Measurements from ENCODE around the gene UNC5B.
A peak's percentile ranks its signal among the peaks of the same experiment; 100 is the strongest.

Gene UNC5B

GRCh38 chr10:71299071-71299785, 86.9 kb downstream of the UNC5B start:
- DNase-seq (ENCODE audit: low spot score) = no peak

DNA sequence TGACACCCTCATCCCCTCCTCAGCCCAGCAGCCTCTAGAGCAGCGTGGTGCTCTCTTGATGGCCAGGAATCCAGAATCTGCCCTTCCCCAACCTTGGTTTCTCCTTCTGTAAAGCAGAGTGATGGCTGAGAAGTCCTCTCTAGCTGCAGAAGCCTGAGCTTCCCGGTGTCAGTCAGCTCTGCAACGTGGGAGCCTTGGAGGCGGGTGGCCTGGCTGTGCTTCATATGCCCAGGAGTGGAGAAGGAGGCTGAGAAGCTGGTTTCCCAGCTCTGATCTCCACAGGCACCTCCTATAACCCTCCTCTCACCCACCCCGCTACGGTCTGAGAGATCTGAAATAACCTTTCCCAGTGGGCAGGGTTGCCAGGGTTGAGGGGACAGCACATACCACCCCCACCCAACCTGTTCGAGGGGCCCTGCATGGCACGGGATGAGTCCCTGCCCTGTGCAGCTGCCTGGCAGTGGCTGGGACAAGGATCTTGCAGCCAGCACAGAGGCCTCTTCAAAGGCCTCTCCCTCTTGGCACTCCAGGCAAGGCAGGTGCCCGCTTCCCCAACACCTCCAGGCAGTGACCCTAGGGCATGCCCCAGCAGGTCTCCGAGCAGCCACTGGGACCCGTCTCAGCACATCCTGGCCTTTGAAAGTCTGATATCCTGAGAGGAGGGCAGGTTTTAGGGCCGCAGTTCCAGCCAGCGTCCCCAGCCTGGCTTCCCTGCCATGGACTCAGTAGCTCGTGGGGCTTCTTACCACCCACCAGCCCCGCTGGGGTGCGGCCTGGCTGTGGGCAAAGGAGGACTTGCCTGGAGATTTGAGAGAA, 88.4 kb downstream of the UNC5B start:
- DNase-seq (ENCODE audit: low spot score) = no peak

GRCh38 chr10:71301371-71301916, 89.1 kb downstream of the UNC5B start:
- no peak for DNase-seq (ENCODE audit: low spot score)

- DNase-seq (ENCODE audit: low spot score) = no peak
These were observed 90.1 kb downstream of the UNC5B start for GRCh38 chr10:71302451-71302850.

DNA sequence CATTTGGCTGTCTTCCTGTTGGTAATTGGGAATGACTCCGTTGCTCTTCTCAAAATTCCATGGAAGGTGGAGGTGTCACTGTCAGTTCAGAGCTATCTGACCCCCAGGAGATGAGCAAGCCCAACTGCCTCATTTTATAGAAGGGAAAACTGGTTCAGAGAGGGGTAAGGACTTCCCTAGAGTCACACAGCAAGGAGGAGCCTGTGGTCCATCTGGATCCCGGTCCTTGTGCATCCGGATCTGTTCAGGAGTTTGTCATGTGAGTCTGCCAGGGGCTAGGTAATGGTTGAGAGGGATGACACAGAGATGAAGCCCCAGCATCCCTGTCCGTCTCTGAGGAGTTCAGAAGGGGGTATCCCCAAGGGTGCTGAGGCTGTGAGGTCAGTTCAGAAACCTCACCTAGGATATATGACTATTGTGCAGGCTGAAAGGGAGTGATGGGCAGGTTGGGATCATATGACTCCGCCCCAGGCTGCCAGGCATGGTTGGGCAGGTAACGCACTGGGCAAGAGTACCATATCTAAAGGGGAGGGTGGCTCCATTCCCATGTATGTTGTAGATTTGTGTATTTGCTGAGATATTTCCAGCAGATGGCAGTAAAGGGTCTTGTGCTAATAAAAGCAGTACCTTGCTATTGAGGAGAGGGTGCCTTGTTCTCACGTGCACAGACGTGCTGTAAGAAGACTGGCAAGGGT, 90.7 kb downstream of the UNC5B start:
- peak; percentile 42 for DNase-seq (ENCODE audit: low spot score)

DNA sequence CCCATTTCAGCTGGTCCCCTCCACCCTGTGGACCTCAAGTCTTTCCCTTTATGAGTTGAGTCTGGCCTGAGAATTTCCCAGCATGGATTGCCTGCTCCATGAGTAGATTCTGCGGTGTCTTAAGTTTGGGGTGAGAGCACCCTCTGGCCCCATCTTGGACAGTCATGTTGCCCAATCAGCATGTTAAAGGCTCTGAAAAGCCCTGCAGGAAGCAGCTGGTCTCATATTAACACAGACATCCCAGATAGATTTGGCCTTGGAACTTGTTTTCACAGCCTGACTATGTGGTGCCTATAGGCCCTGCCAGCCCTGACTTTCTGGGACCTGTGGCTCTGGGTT, 91.2 kb downstream of the UNC5B start:
- DNase-seq (ENCODE audit: low spot score) = no peak

GRCh38 chr10:71304914-71305313, 92.5 kb downstream of the UNC5B start:
- DNase-seq (ENCODE audit: low spot score) = no peak

DNA sequence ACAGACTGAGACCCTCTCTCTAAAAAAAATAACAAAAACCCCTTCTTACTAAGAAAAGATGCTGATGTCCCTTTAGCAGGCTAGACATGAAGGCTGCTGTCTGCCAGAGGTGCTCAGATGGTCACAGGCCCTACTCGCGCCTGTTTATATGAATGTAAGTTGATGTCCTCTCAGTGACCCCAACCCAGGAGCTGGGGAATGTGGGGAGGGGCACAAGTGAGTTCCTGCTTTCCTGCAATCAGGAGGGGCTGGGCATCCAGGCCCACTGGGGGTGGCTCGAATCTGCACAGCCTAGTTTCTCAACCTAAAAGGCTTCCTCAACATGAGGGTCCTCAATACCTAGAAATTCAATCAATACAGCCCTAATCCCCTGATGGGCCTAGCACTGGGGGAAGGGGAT, 94.6 kb downstream of the UNC5B start:
- no peak for DNase-seq (ENCODE audit: low spot score)

DNA sequence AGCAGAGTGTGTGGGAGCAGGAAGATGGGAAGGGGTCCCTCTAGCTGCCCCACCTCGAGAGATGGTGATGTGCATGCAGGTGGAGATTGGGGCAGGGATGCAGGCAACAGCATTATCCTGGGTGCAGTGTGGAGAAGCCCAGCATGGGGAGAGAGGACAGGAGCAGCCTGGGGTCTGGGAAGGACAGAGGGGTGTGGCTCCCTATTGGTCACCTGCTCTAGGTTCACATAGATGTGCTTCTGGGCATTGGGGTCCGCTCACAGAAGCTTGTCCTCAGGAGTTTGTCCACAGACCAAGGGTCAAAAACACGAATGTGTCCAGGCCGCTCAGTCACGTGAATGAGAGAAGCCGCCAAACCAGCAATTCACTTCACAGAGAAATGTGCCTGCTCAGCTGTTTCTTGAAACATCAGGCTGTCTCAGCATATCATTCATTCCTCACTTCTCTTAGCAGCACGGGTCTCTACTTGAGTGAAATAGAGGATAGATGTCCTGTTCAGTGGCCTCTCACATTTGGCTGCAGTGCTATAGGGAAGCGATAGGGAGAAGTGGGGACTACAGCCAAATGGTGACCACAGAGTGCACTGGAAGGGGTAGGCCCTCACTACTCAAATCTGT, 95.2 kb downstream of the UNC5B start:
- no peak for DNase-seq (ENCODE audit: low spot score)

- no peak for DNase-seq (ENCODE audit: low spot score)
These were observed 95.9 kb downstream of the UNC5B start for GRCh38 chr10:71308244-71308643.

- no peak for DNase-seq (ENCODE audit: low spot score)
These were observed 96.6 kb downstream of the UNC5B start for GRCh38 chr10:71308985-71309384.

DNA sequence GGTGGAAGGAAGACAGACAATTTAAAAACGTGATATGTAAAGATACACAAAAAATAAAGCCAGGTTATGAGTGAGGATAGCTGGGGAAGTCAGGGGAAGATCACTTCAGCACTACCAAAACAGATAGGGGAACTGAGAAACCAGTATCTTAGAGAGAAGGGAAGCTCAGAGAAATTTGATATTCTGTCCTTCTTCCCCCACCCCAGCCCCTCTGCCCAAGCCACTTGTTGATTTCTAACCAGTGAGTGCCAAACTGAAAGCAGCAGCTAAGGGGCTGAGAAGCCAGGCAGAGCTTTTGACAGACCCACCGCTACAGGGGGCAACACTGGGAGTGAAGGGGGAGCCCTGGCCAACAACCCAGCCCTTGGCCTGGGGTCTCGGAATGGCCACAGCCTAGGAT, 97.5 kb downstream of the UNC5B start:
- no peak for DNase-seq (ENCODE audit: low spot score)

DNA sequence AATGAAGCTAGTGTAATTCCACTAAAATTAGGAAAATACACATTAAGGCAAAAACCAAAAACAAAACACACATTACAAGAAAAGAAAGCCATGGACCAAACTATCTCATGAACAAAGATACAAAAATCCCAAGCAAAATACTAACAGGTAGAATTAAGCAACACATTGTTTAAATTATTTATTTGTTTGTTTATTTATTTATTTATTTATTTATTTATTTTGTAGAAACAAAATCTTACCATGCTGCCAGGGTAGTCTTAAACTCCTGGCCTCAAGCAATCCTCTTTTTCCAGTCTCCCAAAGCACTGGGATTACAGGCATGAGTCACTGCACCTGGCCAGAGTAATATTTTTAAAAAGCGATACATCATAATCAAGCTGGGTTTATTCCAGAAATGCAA, 99.8 kb downstream of the UNC5B start:
- DNase-seq (ENCODE audit: low spot score) = no peak

GRCh38 chr10:71312811-71313789, 100.7 kb downstream of the UNC5B start:
- no peak for DNase-seq (ENCODE audit: low spot score)

DNA sequence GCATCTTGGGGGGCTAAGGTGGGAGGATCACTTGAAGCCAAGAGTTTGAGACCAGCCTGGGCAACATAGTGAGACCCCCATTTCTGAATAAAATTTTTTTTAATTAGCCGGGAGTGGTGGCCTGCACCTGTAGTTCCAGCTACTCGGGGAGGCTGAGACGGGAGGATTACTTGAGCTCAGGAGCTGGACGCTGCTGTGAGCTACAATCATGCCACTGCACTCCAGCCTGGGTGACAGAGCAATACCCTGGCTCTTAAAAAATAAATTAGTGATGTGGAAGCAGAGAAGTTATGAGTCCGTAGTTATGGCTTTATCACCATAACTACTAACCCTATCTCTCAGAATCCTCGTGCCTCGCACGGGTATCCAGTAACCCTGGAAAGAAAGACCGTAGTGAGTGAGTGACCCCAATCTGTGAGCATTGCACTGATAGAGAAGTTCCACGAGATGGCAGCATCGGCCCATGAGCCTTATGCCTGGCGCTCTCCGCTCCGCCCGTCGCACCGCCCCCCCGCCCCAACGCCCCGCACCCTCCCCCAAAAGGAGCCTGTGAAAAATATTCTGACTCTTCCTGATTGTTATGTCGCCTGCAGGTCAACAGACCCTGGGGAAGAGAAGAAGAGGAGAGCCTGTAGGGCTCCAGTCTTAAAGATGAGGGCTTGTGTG, 101.8 kb downstream of the UNC5B start:
- DNase-seq (ENCODE audit: low spot score) = peak; percentile 45

GRCh38 chr10:71314694-71315225, 102.4 kb downstream of the UNC5B start:
- no peak for DNase-seq (ENCODE audit: low spot score)

DNA sequence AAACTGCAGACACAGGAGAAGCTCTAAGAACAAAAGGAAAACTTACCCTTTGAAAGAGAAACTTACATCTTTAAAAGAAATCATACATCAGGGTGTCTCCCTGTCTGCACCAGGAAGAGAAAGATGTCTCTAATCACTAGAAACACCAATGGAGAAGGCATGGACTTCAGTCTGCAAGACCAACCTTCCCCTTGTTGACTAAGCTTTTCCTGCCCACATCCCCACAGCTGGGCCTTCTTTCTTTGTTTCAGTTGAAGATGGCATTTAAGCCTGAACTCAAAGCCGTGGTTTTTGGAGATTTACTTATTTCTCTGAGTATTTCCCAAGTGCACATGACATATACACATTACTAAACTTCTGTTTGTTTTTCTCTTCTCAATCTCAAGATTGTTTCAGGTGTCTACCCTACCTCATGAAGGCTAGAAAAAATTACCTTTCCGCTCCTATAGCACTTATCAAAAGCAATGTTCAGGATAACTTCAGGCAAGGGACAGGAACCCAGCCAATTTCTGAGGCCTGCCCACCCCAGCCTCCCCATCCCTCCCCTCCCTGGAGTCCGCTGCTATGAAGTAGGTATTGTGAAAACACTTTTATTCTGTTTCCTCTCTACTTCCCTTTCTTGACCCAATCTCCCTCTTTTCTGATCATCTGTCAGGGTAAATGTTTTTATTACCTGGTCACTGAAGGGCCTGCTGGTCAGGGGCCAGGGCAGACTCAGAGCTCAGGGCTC, 103.9 kb downstream of the UNC5B start:
- DNase-seq (ENCODE audit: low spot score) = no peak

DNA sequence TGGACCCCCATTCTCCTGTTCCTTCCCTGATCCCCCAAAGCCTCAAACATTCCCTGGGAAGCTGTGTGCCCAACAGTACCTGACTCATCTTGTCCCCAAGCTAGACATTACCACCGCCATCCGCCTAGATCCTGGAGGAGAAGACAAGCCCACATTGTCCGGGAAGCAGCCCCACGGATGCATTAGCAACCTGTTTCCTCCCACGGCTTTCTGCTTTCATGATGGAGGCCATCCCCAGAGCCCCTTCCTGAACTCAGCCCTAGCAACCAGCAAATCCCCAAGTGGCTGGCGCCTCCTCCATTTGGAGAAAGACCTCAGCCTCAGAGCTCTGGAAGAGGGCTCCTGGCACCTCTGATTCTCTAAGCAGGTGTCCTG, 104.4 kb downstream of the UNC5B start:
- no peak for DNase-seq (ENCODE audit: low spot score)

GRCh38 chr10:71317739-71318138, 105.4 kb downstream of the UNC5B start:
- DNase-seq (ENCODE audit: low spot score) = no peak

All from COLO829 (cell line).